NT2/D1 (cell line): ENCODE results near the gene SULT1B1.

Experiments
- SUZ12 ChIP-seq: IDR thresholded peaks from 2 replicates; pipeline ENCODE4 v1.6.1; 2011; ENCODE audit not compliant: insufficient read length, insufficient read depth; ENCODE audit errors: extremely low read depth
- YY1 ChIP-seq: IDR thresholded peaks from 2 replicates; pipeline ENCODE4 v1.6.1; 2011; ENCODE audit not compliant: insufficient read length, insufficient read depth
- ZNF274 ChIP-seq: IDR thresholded peaks from 2 replicates; pipeline ENCODE4 v1.6.1; 2011; ENCODE audit warnings: mild to moderate bottlenecking, low read depth, low read length

DNA sequence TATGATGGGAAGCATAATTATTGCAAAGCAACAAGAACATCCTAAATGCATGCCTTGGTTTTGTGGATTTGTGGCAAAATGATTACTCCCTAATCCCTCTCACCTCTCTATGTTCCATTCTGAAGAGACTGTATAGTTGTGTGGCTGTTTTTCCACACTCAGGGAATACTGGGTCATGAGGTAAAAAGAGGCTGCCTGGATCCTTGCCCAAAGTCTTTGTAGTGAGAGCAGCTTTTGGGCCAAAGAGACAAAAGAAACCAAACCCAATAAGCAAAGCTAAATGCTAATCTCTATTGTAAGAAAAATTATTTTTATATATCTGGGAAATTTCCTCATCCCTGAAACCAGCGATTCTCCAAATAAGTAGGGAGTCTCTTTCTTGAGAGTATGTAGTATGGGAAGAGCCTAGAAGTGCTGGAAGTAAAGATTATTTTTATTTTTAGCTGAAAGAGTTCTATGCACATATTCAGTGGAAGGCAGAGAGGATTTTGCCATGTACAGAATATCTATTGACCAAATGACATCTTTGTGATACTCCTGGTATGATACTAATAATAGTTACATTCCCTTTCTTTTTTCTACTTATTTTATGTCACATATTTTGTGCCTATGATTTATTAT lies 24.9 kb upstream of the SULT1B1 start:
- TF ChIP-seq YY1 (no peak), SUZ12 (no peak), ZNF274 (no peak)
